Chondrocyte (in vitro differentiated cells): ENCODE data around the gene ADAMTS7. TPM values are rescaled to one million over a fixed set of nuclear protein-coding genes. Genes with fewer than 3 reads are reported as not detected.

Experiments used
- DNase-seq: peaks from one replicate; pipeline ENCODE4 v3.0.0; 2021; ENCODE audit warnings: mixed read lengths, low spot score
- H3K27ac Mint-ChIP-seq: one replicate; pipeline ENCODE4 v1.8.0; 2021; ENCODE audit warnings: mild to moderate bottlenecking, moderate library complexity, mixed read lengths; ENCODE audit not compliant: unreplicated experiment
- H3K27me3 Mint-ChIP-seq: 2 replicates; pipeline ENCODE4 v1.8.0; 2021; ENCODE audit warnings: low read depth, mixed read lengths
- H3K36me3 Mint-ChIP-seq: 2 replicates; pipeline ENCODE4 v1.8.0; 2021; ENCODE audit warnings: low read depth, mixed read lengths
- H3K4me1 Mint-ChIP-seq: 2 replicates; pipeline ENCODE4 v1.8.0; 2021; ENCODE audit warnings: low read depth, mild to moderate bottlenecking, mixed read lengths
- H3K4me3 Mint-ChIP-seq: one replicate; pipeline ENCODE4 v1.8.0; 2021; ENCODE audit warnings: mild to moderate bottlenecking, moderate library complexity, mixed read lengths; ENCODE audit not compliant: unreplicated experiment
- H3K9me3 Mint-ChIP-seq: 2 replicates; pipeline ENCODE4 v1.8.0; 2021; ENCODE audit warnings: low read depth, mixed read lengths
- long read RNA-seq: library from polyadenylated mRNA; stranded (forward); transcript quantifications from one replicate; pipeline ENCODE4 v2.0.0, GENCODE V29; 2021
- total RNA-seq: library from RNA; stranded (reverse); gene quantifications from 3 replicates; pipeline ENCODE4 v1.2.1, GENCODE V29; 2021
- TF ChIP-seq, protein P1 (sequence below): fragments of 200-600 bp; sonication (generic); IDR thresholded peaks from 2 replicates; pipeline ENCODE4 v1.5.0; 2021; ENCODE audit warnings: antibody characterized with exemption, mild to moderate bottlenecking, moderate library complexity

The ADAMTS7 gene, protein sequence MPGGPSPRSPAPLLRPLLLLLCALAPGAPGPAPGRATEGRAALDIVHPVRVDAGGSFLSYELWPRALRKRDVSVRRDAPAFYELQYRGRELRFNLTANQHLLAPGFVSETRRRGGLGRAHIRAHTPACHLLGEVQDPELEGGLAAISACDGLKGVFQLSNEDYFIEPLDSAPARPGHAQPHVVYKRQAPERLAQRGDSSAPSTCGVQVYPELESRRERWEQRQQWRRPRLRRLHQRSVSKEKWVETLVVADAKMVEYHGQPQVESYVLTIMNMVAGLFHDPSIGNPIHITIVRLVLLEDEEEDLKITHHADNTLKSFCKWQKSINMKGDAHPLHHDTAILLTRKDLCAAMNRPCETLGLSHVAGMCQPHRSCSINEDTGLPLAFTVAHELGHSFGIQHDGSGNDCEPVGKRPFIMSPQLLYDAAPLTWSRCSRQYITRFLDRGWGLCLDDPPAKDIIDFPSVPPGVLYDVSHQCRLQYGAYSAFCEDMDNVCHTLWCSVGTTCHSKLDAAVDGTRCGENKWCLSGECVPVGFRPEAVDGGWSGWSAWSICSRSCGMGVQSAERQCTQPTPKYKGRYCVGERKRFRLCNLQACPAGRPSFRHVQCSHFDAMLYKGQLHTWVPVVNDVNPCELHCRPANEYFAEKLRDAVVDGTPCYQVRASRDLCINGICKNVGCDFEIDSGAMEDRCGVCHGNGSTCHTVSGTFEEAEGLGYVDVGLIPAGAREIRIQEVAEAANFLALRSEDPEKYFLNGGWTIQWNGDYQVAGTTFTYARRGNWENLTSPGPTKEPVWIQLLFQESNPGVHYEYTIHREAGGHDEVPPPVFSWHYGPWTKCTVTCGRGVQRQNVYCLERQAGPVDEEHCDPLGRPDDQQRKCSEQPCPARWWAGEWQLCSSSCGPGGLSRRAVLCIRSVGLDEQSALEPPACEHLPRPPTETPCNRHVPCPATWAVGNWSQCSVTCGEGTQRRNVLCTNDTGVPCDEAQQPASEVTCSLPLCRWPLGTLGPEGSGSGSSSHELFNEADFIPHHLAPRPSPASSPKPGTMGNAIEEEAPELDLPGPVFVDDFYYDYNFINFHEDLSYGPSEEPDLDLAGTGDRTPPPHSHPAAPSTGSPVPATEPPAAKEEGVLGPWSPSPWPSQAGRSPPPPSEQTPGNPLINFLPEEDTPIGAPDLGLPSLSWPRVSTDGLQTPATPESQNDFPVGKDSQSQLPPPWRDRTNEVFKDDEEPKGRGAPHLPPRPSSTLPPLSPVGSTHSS (N-terminal part only)
- 111 to 144 TPM (median 113 TPM) in 3 replicates for total RNA-seq
- long read RNA-seq, full-length matches to known transcripts: 59 of 221 reads
- long read RNA-seq, partial matches to known transcripts: 117 of 221 reads
- long read RNA-seq, other reads (novel, unspliced or antisense): 45 of 221 reads

GRCh38 chr15:78811124-78811824 is at the start of gene ADAMTS7:
Gene ADAMTS7 (minus strand): TSS chr15:78811464. CDS start chr15:78811220, 244 bp downstream.
- peaks cover 31% of the 10 kb centered on the region for H3K4me1 Mint-ChIP-seq
- peak within 1 kb of the TSS; percentile 87 for H3K27ac Mint-ChIP-seq
- no peak for DNase-seq

GRCh38 chr15:78859971-78860719 is 48.9 kb upstream of the ADAMTS7 start:
- Mint-ChIP-seq H3K36me3 (no peaks in the 10 kb centered on the region), H3K27me3 (no peaks in the 10 kb centered on the region), H3K4me3 (peak overlapping the region; percentile 85), H3K4me1 (peaks cover 19% of the 10 kb centered on the region), H3K9me3 (no peaks in the 10 kb centered on the region), H3K27ac (peak overlapping the region; percentile 99)
- no peak for DNase-seq
- TF ChIP-seq, protein P1, sequence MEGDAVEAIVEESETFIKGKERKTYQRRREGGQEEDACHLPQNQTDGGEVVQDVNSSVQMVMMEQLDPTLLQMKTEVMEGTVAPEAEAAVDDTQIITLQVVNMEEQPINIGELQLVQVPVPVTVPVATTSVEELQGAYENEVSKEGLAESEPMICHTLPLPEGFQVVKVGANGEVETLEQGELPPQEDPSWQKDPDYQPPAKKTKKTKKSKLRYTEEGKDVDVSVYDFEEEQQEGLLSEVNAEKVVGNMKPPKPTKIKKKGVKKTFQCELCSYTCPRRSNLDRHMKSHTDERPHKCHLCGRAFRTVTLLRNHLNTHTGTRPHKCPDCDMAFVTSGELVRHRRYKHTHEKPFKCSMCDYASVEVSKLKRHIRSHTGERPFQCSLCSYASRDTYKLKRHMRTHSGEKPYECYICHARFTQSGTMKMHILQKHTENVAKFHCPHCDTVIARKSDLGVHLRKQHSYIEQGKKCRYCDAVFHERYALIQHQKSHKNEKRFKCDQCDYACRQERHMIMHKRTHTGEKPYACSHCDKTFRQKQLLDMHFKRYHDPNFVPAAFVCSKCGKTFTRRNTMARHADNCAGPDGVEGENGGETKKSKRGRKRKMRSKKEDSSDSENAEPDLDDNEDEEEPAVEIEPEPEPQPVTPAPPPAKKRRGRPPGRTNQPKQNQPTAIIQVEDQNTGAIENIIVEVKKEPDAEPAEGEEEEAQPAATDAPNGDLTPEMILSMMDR: peak; percentile 85

More at GRCh38 chr15:78811124-78811824, at the start of gene ADAMTS7:
- TF ChIP-seq, protein P1: peak; percentile 85
- Mint-ChIP-seq H3K27me3 (no peaks in the 10 kb centered on the region), H3K4me3 (peak within 1 kb of the TSS; percentile 90), H3K9me3 (no peaks in the 10 kb centered on the region), H3K36me3 (peaks cover 2% of the 10 kb centered on the region)

DNA sequence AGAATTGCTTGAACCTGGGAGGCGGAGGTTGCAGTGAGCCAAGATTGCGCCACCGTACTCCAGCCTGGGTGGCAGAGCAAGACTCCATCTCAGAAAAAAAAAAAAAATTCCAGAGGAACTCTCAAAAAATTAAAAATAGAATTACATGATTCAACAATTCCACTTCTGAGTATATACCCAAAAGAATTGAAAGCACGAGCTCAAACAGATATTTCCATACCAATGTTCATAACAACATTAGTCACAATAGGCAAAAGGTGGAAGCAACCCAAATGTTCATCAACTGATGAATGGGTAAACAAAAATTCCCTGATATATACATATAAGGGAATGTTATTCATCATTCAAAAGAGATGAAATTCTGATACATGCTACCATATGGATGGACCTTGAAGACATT is 44.5 kb upstream of the ADAMTS7 start:
- Mint-ChIP-seq H3K27ac (peak overlapping the region; percentile 95), H3K36me3 (peaks cover 5% of the 10 kb centered on the region), H3K4me1 (peaks cover 30% of the 10 kb centered on the region), H3K4me3 (no peak overlapping the region), H3K27me3 (no peaks in the 10 kb centered on the region), H3K9me3 (peaks cover 3% of the 10 kb centered on the region)
- no peak for DNase-seq
- TF ChIP-seq, protein P1: no peak

DNA sequence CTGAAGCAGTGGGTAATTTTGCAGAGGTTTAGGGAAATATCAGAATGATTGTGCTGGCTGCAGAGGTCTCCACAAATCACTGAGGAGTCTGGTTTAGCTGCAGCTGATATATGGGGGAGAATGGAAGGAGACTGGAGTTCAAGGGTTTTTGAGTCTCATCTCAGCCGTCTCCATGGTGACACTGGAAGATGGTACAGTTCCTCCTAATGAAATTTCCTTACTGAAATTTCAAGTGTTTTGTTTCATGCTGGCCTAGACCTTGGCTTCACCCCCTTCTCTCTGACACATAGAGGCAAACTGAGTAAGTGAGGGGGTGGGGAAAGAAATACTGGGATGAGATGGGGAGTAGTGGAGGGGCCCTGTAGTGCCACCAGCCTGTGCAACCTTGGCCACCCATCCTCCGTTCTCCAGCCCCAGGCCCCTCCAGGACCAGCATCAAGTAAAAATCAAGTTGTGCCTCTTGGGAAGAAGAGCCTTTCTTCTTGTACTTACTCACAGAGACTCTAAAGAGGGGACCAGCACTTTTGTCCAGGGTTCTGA is 43.6 kb upstream of the ADAMTS7 start:
- Mint-ChIP-seq H3K27me3 (no peaks in the 10 kb centered on the region), H3K4me1 (peaks cover 24% of the 10 kb centered on the region), H3K4me3 (no peak overlapping the region), H3K27ac (peak overlapping the region; percentile 95), H3K36me3 (peaks cover 5% of the 10 kb centered on the region), H3K9me3 (peaks cover 3% of the 10 kb centered on the region)
- no peak for DNase-seq
- TF ChIP-seq, protein P1: no peak
